HG03103 (cell line): ENCODE measurements around the gene GALNT14.

Experiments
- ATAC-seq: cut with Tn5 transposase; IDR thresholded peaks from one replicate; pipeline ENCODE4 v1.9.1; 2021; ENCODE audit warnings: low read depth; ENCODE audit not compliant: unreplicated experiment

GALNT14 gene

DNA sequence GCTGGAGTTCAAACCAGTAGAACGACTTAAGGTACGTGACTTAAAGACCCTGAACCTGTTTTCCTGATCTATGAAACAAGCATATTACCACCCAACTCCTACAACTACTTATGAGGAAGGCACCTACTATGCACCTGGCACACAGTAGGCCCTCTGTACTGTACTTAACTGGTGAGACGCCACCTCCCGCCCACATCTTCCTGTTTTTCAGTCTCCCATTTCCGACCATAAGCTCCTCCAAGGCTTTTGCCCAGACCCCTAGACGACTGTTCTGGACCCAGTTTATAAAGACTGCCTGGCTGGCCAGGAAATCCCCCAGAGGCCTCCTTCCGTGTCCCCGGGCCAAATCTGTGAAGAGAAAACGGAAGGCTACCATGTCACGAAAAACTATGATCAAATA, 1.5 kb downstream of the GALNT14 start:
- no peak for ATAC-seq

GRCh38 chr2:31136000-31136399, 2.2 kb downstream of the GALNT14 start:
- no peak for ATAC-seq

GRCh38 chr2:31134480-31134879, 3.8 kb downstream of the GALNT14 start:
- no peak for ATAC-seq

GRCh38 chr2:31132786-31133185, 5.5 kb downstream of the GALNT14 start:
- no peak for ATAC-seq

DNA sequence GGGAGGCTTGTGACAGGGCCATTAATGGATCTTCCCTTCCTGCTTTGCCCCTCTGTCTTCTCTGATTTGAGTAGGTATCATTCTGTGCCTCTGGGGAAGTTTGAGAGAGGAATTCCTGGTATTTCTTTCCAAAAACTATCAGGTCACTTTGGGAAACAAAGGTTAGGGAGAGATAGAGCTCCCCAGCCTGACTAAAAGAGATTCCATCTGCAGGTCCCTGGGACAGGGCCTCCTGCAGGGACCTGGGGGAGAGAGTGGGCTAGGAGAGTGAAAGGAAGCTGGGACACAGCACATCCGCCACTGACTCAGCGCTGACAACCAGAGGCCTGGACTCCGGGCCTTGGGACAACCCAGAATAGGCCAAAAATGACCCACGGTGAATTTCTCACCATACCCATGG, 6.4 kb downstream of the GALNT14 start:
- no peak for ATAC-seq

- no peak for ATAC-seq
These were observed 8.7 kb downstream of the GALNT14 start for GRCh38 chr2:31129375-31130171.

DNA sequence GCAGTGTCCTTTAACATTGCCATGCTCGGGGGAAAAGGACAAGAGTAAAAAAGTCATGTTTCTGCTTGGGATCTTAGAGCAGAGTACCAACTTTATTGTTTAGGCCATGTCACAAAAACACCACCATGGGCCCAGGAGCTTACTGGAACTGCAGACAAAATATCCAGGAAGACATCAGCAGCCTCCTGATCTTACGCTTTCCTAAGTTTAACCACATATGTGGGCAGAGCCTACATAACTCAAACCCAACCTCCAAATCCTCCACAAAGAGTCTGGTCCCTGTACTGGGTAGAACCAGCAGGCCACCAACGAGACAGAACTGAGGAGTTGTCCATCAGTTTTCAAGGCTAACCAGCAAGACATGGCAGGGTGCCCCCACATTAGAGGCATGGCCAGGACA, 10.3 kb downstream of the GALNT14 start:
- ATAC-seq, result no peak

- ATAC-seq, result no peak
These were observed 12.1 kb downstream of the GALNT14 start for GRCh38 chr2:31125918-31126695.

GRCh38 chr2:31124904-31125303, 13.3 kb downstream of the GALNT14 start:
- ATAC-seq, result no peak

- ATAC-seq, result no peak
These were observed 16.1 kb downstream of the GALNT14 start for GRCh38 chr2:31122133-31122532.

GRCh38 chr2:31113765-31114164, 24.5 kb downstream of the GALNT14 start:
- no peak for ATAC-seq

DNA sequence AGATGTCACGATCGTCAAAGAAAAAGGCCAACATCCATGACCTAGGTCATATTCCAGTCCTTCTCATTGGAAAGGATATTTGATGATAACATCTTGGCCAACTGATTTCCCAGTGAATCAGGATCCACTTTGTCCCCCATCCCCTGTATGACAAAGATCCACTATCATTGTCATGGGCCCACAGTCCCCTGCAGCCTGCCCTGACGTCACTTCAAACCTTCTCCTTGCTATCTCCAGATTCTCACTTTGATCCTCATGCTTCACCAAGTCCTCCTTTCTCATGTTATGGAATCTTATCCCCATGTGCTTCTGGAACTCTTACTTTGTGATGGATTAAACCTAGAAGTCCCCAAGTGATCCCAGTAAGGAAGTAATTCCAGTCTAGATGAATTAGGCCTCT, 25.7 kb downstream of the GALNT14 start:
- no peak for ATAC-seq

GRCh38 chr2:31110998-31111397, 27.2 kb downstream of the GALNT14 start:
- no peak for ATAC-seq

GRCh38 chr2:31110431-31110830, 27.8 kb downstream of the GALNT14 start:
- ATAC-seq, result no peak

GRCh38 chr2:31109633-31110192, 28.5 kb downstream of the GALNT14 start:
- no peak for ATAC-seq

DNA sequence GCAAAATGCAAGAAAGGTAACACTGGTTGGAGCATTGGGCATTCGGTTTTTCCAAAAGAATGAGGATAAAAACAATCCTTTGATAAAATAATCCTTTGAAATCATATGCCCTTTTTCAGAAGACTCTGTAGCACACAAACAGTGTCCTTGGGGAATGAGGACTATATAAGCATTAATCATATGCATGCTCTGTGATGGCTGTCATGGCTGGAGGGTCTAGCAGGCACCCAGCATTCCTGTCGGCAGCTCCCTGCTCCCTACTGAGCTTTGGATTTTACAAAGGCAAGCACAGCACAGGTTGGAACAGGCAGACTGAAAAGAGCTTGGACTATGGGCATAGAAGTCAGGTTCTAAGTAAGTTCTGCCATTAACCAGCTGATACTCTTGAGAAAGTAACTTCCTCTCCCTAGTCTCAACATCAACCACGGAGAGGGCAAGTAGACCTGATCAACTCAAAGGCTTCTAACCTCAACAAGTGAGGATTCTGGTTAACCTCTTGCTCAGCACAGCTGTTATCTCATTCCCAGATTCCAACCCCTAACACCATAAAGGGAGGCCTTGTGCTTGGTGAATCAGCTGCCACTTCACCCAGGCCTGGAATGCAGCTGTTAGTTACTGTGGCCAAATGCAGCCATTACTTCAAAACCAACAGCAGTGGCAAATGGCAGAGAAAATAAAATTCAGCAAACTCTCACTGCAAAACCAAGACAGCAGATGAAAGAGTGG, 29.5 kb downstream of the GALNT14 start:
- ATAC-seq, result no peak

DNA sequence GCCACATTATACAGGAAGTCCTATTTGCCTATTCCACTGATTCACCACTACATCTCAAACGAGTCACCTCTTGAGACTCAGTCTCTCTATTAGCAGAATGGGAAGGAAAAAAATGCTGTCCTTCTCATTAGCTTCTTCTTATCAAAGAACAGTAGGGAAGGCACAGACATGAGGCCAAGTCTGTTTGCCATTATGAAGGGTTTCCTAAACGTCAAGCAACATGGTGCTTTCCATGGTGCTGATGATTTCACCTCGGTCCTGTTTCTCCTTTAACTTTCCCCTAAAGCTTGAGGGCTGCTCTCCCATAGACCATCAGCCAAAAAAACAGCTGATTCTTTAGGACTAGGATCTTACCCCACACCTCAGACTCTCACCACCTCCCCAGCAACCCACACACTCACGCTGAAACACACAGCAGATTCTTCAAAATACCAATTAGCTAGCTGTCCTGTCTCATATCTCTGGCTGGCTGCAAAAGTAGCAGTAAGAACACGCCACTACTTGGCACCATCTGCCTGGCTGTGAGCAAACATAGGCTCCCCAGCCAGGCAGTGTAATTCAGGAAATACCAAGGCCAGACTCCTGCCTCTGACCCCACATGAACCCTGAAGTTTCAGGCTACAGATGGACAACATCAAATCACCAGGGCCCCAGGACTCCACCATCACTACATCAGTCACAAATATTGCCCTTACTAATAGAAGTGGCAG, 30.5 kb downstream of the GALNT14 start:
- no peak for ATAC-seq

GRCh38 chr2:31101701-31102100, 36.5 kb downstream of the GALNT14 start:
- no peak for ATAC-seq

- ATAC-seq, result no peak
These were observed 40.2 kb downstream of the GALNT14 start for GRCh38 chr2:31097962-31098613.

DNA sequence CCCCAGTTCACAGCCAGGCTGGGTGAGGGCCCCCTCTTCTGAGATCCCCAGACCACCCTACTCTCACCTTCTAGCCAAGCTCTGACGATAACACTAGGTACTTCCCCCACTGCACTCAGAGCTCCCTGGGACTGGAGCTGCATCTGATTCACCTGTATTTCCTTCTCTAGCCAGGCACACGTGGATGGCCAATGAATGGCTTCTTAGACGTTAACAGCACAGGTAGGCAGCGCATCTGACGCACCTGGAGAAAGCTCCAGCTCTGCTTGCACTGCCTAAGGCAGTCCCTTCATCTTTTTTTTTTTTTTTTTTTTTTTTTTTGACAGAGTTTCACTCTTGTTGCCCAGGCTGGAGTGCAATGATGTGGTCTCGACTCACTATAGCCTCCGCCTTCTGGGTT, 48.1 kb downstream of the GALNT14 start:
- ATAC-seq, result no peak
